RWPE2 (cell line): Measurements from ENCODE around the gene CSAD.

Experiments
- ATAC-seq: fragments of 200-7000 bp; cut with Tn5 transposase; 3 replicates; pipeline ENCODE4 v1.9.1; 2021; ENCODE audit warnings: low read depth
- DNase-seq: peaks from one replicate; pipeline ENCODE4 v3.0.0-alpha.2; 2020; ENCODE audit warnings: low spot score
- H3K27ac ChIP-seq: fragments of 450-650 bp; 2 replicates; pipeline ENCODE4 v1.5.1; 2017; ENCODE audit warnings: mild to moderate bottlenecking; ENCODE audit not compliant: poor library complexity, severe bottlenecking
- H3K27me3 ChIP-seq: fragments of 250-450 bp; sonication (Bioruptor Pico); 2 replicates; pipeline ENCODE4 v1.5.1; 2021; ENCODE audit warnings: mild to moderate bottlenecking, moderate library complexity; ENCODE audit not compliant: insufficient read depth, poor library complexity, severe bottlenecking
- H3K36me3 ChIP-seq: fragments of 250-450 bp; sonication (Bioruptor Pico); 2 replicates; pipeline ENCODE4 v1.5.1; 2020; ENCODE audit warnings: low read depth, mild to moderate bottlenecking, moderate library complexity
- H3K4me1 ChIP-seq: fragments of 250-450 bp; sonication (Bioruptor Pico); 2 replicates; pipeline ENCODE4 v1.5.1; 2021; ENCODE audit warnings: mild to moderate bottlenecking, moderate library complexity; ENCODE audit not compliant: insufficient read depth, poor library complexity, severe bottlenecking
- H3K4me3 ChIP-seq: fragments of 250-450 bp; sonication (Bioruptor Pico); 2 replicates; pipeline ENCODE4 v1.5.1; 2021; ENCODE audit warnings: mild to moderate bottlenecking, moderate library complexity; ENCODE audit not compliant: severe bottlenecking
- H3K9me3 ChIP-seq: fragments of 250-450 bp; sonication (Bioruptor Pico); 2 replicates; pipeline ENCODE4 v1.5.1; 2021; ENCODE audit warnings: mild to moderate bottlenecking, moderate library complexity; ENCODE audit not compliant: severe bottlenecking
- CTCF ChIP-seq: fragments of 450-650 bp; IDR thresholded peaks from one replicate; pipeline ENCODE4 v1.5.1; 2017; ENCODE audit warnings: mild to moderate bottlenecking, moderate library complexity; ENCODE audit not compliant: poor library complexity, severe bottlenecking

CSAD gene

GRCh38 chr12:53227341-53227740 is 46.6 kb upstream of the CSAD start:
- no peak overlapping the region for H3K27ac ChIP-seq
- H3K4me1 ChIP-seq = peaks cover 53% of the 10 kb centered on the region
- TF ChIP-seq CTCF = no peak
- no peaks in the 10 kb centered on the region for H3K9me3 ChIP-seq
- H3K36me3 ChIP-seq = peaks cover 7% of the 10 kb centered on the region
- H3K27me3 ChIP-seq = no peaks in the 10 kb centered on the region
- ATAC-seq = no peak
- DNase-seq = no peak
- no peak overlapping the region for H3K4me3 ChIP-seq

- Histone ChIP-seq H3K27me3 (no peaks in the 10 kb centered on the region), H3K27ac (no peak overlapping the region), H3K4me1 (peaks cover 58% of the 10 kb centered on the region), H3K36me3 (peaks cover 7% of the 10 kb centered on the region), H3K9me3 (no peaks in the 10 kb centered on the region), H3K4me3 (no peak overlapping the region)
- DNase-seq = no peak
- TF ChIP-seq CTCF = no peak
- no peak for ATAC-seq
Observed at GRCh38 chr12:53226815-53227214, 46.1 kb upstream of the CSAD start.

- H3K27ac ChIP-seq = peak overlapping the region; percentile 96
- no peak for ATAC-seq
Observed at GRCh38 chr12:53225635-53226424, 45.1 kb upstream of the CSAD start.

GRCh38 chr12:53224897-53225634 is 44.3 kb upstream of the CSAD start:
- no peak overlapping the region for H3K4me3 ChIP-seq
- no peak for ATAC-seq
- no peak for DNase-seq
- peaks cover 49% of the 10 kb centered on the region for H3K4me1 ChIP-seq
- H3K9me3 ChIP-seq = no peaks in the 10 kb centered on the region
- H3K27ac ChIP-seq = peak overlapping the region; percentile 96
- TF ChIP-seq CTCF = no peak
- H3K27me3 ChIP-seq = no peaks in the 10 kb centered on the region
- H3K36me3 ChIP-seq = peaks cover 7% of the 10 kb centered on the region

More at GRCh38 chr12:53225635-53226424, 45.1 kb upstream of the CSAD start:
- H3K4me3 ChIP-seq = no peak overlapping the region
- no peaks in the 10 kb centered on the region for H3K27me3 ChIP-seq
- peak; percentile 55 for DNase-seq
- no peak for TF ChIP-seq CTCF
- H3K36me3 ChIP-seq = peaks cover 7% of the 10 kb centered on the region
- H3K4me1 ChIP-seq = peaks cover 54% of the 10 kb centered on the region
- no peaks in the 10 kb centered on the region for H3K9me3 ChIP-seq
